NT2/D1 (cell line): ENCODE results near the gene SARDH.

Source experiments
- YY1 ChIP-seq: IDR thresholded peaks from 2 replicates; pipeline ENCODE4 v1.6.1; 2011; ENCODE audit not compliant: insufficient read length, insufficient read depth
- ZNF274 ChIP-seq: IDR thresholded peaks from 2 replicates; pipeline ENCODE4 v1.6.1; 2011; ENCODE audit warnings: mild to moderate bottlenecking, low read depth, low read length

DNA sequence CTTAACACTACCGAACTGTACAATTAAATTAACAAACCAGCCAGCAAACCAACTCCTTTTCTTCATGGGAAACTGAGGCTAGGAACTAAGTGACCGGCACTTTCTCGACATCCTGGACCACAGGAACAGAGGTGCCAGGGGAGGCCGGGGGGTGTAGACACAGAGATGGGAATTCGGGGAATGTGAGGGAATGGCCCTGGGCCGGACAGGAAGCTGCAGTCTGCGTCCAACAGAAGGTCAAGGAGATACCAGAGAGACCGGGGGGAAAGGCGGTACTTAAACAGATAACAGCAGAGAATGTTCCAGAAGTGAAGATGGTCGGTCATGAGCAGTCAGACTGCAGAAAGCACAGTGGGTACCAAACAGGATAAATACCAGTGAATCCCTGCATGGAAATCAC, 61.7 kb downstream of the SARDH start:
- TF ChIP-seq ZNF274 (no peak), YY1 (no peak)
